Loucy (cell line): ENCODE data around the gene MBTD1.

Experiments
- CTCF ChIP-seq: fragments of 200-600 bp; sonication (generic); conservative IDR thresholded peaks from 2 replicates; pipeline ENCODE4 v1.5.1; 2014; ENCODE audit warnings: mild to moderate bottlenecking, antibody characterized with exemption, low read length
- EZH2phosphoT487 ChIP-seq: fragments of 200-600 bp; IDR thresholded peaks from 2 replicates; pipeline ENCODE4 v1.6.1; 2018; ENCODE audit warnings: antibody characterized with exemption, mild to moderate bottlenecking, moderate library complexity, borderline replicate concordance

GRCh38 chr17:51257150-51258081 is 2.4 kb downstream of the MBTD1 start:
- TF ChIP-seq CTCF (no peak), EZH2phosphoT487 (no peak)
